ENCODE data around the gene IFT27. TPM values are rescaled to one million over a fixed set of nuclear protein-coding genes. Genes with fewer than 3 reads are reported as not detected.
A peak's percentile ranks its signal among the peaks of the same experiment; 100 is the strongest.

The IFT27 gene
- total RNA-seq, 1 experiment from 2014 or later: 23.2 TPM

DNA sequence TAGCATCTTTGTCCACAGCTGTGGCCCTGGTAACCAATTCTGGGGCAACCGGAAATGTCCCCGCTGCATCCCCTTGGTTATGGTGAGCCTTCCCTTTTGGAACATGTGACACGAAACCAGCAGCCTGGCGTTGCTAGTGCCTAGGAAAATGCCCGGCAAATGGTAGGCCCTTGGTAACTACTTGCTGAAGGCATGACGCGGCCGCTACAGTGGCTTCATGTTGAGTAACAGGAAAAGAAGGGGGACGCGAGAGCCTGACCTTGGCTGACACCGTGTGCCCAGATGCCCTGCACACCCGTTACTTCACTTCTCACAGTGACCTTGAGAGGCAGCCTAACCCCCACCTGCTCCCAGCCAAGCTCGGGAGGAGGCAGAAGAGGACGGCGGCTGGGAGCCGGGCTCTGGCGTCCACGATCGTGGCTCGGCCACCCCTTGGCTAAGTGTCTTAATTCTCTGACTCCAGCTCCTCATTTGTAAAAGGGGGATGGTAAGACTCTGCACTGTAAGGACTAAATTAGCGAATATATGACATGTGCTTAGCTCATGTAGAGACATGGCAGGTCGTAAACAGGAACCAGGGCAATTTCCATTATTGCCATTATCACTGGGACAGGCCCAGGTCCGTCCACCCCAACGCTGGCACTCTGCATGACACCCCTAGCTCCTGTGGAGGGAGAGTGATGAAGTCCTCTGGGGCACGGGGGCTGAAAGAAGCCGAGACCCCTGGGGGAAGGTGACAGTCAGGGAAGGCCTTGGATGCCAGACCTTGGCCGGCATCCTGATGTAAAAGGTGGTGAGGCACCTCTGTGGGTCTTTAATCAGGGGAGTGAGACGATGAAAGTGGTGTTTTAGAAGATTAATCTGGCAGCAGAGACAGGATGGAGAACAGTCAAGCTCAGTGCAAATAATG is 18.9 kb downstream of the IFT27 start:
- TF ChIP-seq EGR1 (IDR thresholded peaks at IDR 0.05; ENCODE audit: low read depth) (no peak), TCF7L2 (IDR thresholded peaks at IDR 0.05; ENCODE audit: borderline replicate concordance, extremely low read depth, insufficient read depth, insufficient read length) (no peak), FOSL1 (IDR thresholded peaks at IDR 0.05; ENCODE audit: low read depth) (no peak), RAD21 (IDR thresholded peaks at IDR 0.05; ENCODE audit: low read depth) (no peak), ELF1 (IDR thresholded peaks at IDR 0.05; ENCODE audit: borderline replicate concordance, low read depth) (no peak), EZH2phosphoT487 (IDR thresholded peaks at IDR 0.05; ENCODE audit: borderline replicate concordance) (no peak)
- TF ChIP-seq, protein P1, sequence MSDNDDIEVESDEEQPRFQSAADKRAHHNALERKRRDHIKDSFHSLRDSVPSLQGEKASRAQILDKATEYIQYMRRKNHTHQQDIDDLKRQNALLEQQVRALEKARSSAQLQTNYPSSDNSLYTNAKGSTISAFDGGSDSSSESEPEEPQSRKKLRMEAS (IDR thresholded peaks at IDR 0.05): no peak
- TF ChIP-seq, protein P2, sequence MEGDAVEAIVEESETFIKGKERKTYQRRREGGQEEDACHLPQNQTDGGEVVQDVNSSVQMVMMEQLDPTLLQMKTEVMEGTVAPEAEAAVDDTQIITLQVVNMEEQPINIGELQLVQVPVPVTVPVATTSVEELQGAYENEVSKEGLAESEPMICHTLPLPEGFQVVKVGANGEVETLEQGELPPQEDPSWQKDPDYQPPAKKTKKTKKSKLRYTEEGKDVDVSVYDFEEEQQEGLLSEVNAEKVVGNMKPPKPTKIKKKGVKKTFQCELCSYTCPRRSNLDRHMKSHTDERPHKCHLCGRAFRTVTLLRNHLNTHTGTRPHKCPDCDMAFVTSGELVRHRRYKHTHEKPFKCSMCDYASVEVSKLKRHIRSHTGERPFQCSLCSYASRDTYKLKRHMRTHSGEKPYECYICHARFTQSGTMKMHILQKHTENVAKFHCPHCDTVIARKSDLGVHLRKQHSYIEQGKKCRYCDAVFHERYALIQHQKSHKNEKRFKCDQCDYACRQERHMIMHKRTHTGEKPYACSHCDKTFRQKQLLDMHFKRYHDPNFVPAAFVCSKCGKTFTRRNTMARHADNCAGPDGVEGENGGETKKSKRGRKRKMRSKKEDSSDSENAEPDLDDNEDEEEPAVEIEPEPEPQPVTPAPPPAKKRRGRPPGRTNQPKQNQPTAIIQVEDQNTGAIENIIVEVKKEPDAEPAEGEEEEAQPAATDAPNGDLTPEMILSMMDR (IDR thresholded peaks at IDR 0.05 in 2 of 3, conservative IDR thresholded peaks at IDR 0.05 in 1 of 3; ENCODE audit: borderline replicate concordance in 1 of 3, insufficient read depth in 1 of 3, low read depth in 2 of 3, low read length in 2 of 3): no peak
- Histone ChIP-seq H3K9me2 (ENCODE audit: insufficient read depth) (no peaks in the 10 kb centered on the region), H3K9ac (ENCODE audit: low read length) (no peak overlapping the region), H3K27me3 (ENCODE audit: insufficient read depth, low read length) (peaks cover 5% of the 10 kb centered on the region; the same call in 1 of the 2 replicates), H4K20me1 (ENCODE audit: insufficient read depth) (no peaks in the 10 kb centered on the region), H3K9me3 (ENCODE audit: control insufficient read depth in 1 of 2, insufficient read depth in 1 of 2, low read depth in 1 of 2, low read length in 2 of 2) (no peaks in the 10 kb centered on the region), H3K4me2 (ENCODE audit: low read length) (no peak overlapping the region), H3K4me1 (ENCODE audit: control insufficient read depth in 1 of 2, insufficient read depth in 2 of 2, low read length in 2 of 2) (peaks cover 0 to 12% of the 10 kb centered on the region in 2 experiments; a peak in 3 of 4 replicates), H3K79me2 (ENCODE audit: insufficient read depth, low read length) (no peaks in the 10 kb centered on the region), H3K4me3 (replicated peaks in 1 of 2; ENCODE audit: low read depth in 1 of 2, low read length in 2 of 2) (no peak overlapping the region), H2AFZ (ENCODE audit: low read depth, low read length, poor library complexity, severe bottlenecking) (no peak overlapping the region), H3K27ac (ENCODE audit: low read depth, low read length) (no peak overlapping the region), H3K36me3 (ENCODE audit: control insufficient read depth in 1 of 2, insufficient read depth in 2 of 2, low read length in 2 of 2) (no peaks in the 10 kb centered on the region)
- ATAC-seq (peak; percentile 12; the same call in 1 of the 2 replicates), DNase-seq (ENCODE audit: low read depth, low spot score) (no peak)
- ChIA-PET RAD21 (ENCODE audit: low non-redundant PET in 1 of 2, low total read pairs in 2 of 2, uncharacterized antibody in 2 of 2, unreplicated experiment in 2 of 2) (interaction anchor here in 1 of 2 experiments (1.2 kb wide), 1 partner anchor 19 kb away, joined by 3 read pairs; the partner anchor contains the start of gene IFT27), POLR2A (no interaction called here), CTCF (interaction anchor here (0.6 to 1.6 kb wide), 6 partner anchors 9 to 398 kb away, joined by 3 to 7 read pairs (median 3); partner anchors contain the start of gene IFT27)
- no TSS peak for BruUV-seq (replicated peaks)
- intact Hi-C loops (cut with micrococcal nuclease): loop anchor here (1.0 kb wide), 1 partner anchor 211 kb away; no protein-coding TSS in a partner anchor

All from HCT116 (cell line).